Activated T-cell treated with anti-CD3 and anti-CD28 coated beads for 4 hours (primary cell): Measurements from ENCODE around the gene NEDD9.

ENCODE experiments used
- DNase-seq: peaks from one replicate; pipeline ENCODE4 v3.0.0-alpha.2; 2020

Gene NEDD9

DNA sequence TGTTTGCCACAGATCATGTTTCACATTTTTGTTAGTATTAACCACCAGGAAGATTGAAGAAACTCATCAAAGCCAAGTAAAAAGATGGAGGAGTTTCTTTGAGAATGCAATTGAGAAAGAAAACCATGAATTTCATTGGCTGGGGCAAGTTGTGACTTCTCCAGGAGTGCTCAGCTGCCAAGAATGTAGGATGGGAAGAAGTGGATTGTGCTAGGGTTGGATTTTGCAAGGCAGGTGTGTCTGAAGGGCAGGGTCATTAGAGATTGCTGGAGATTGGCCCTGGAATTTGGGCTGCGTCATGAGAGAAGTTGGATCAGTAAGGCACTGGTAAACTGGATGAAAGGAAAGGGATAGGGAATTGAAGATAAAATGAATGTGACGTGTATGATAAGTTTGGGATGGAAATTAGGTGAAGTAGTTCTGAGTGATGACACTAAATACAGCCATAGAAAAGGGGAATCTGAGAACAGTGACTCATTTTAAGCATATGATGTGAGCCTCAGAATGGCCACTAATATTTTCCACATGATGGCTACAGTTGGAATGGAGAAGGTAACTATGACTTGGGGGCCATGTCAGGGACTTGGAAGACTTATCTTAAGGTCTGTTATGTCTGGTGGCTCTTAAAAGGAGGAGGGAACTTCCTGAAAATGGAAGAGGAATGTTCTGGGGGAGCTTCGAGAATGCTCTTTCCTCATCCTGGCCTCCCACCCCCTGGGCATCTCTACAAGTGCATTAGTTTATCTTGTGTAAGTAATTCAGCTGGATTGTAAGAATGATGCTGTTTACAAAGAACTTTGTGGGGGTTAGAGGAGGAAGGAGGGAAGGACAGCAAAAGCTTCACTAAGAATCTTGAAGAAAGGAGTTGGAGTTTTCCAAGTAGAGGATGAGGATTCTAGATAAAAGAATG is 93.2 kb downstream of the NEDD9 start:
- no peak for DNase-seq

- DNase-seq: no peak
Observed at GRCh38 chr6:11136809-11137208, 95.7 kb downstream of the NEDD9 start.
